ENCODE data around the gene CMTM2.

- TF ChIP-seq CTCF (IDR thresholded peaks at IDR 0.05; ENCODE audit: poor library complexity) (no peak), EZH2phosphoT487 (IDR thresholded peaks at IDR 0.05; ENCODE audit: low read depth, severe bottlenecking, unreplicated experiment) (no peak)
Measured at GRCh38 chr16:66563574-66564334, 15.5 kb upstream of the CMTM2 start.

Data from hepatocyte (in vitro differentiated cells).